Bronchial epithelial cell (primary cell): ENCODE data around the gene IGLL1. TPM values are rescaled to one million over a fixed set of nuclear protein-coding genes. Genes with fewer than 3 reads are reported as not detected.

Source experiments
- DNase-seq: peaks from one replicate; pipeline ENCODE4 v3.0.0-alpha.2; 2010; ENCODE audit warnings: low read depth
- FAIRE-seq: peaks from 2 replicates; lab custom pipeline; 2011; peaks lifted over from hg19 to GRCh38; lab: Jason Lieb, UNC
- H3K27me3 ChIP-seq: 2 replicates; pipeline ENCODE4 v1.5.1; 2011; ENCODE audit warnings: low read length; ENCODE audit not compliant: control insufficient read depth, insufficient read depth
- H3K36me3 ChIP-seq: 2 replicates; pipeline ENCODE4 v1.5.1; 2011; ENCODE audit warnings: low read length; ENCODE audit not compliant: control insufficient read depth, insufficient read depth
- H3K4me3 ChIP-seq: 2 replicates; pipeline ENCODE4 v1.5.1; 2011; ENCODE audit warnings: mild to moderate bottlenecking, low read depth, low read length, control low read depth
- total RNA-seq: library from RNA; depleted of rRNA; stranded (reverse); fragments of >200 nt; gene quantifications from 2 replicates; pipeline ENCODE4 v1.2.1, GENCODE V29; 2014
- TF ChIP-seq, protein P1 (sequence below): IDR thresholded peaks from 2 replicates; pipeline ENCODE4 v1.5.1; 2011; ENCODE audit warnings: mild to moderate bottlenecking, moderate library complexity, low read length, control low read depth, inconsistent platforms; ENCODE audit not compliant: insufficient read depth, severe bottlenecking

Gene IGLL1
- total RNA-seq, 1 donor from 2014 or later: not detected

DNA sequence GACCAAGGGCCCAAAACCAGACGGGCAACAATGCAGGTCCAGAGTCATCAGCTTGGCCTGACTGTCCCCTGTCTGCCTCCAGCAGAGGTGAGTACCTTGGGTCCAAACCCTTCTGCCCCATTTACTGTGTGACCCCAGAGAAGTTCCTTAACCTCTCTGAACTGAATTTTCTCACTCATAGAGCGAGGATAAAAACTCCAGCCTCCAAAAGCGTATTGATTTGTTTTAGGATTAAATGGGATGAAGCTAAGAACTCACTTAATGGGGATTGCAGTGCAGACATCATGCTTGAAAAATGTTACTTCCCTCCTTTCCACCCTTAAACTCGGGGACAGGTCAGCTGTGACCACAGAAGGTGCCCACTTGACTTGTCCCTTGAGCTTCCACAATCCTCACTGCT lies 22.6 kb downstream of the IGLL1 start:
- no peak overlapping the region for H3K4me3 ChIP-seq
- H3K36me3 ChIP-seq: no peaks in the 10 kb centered on the region
- FAIRE-seq: no peak
- TF ChIP-seq, protein P1, sequence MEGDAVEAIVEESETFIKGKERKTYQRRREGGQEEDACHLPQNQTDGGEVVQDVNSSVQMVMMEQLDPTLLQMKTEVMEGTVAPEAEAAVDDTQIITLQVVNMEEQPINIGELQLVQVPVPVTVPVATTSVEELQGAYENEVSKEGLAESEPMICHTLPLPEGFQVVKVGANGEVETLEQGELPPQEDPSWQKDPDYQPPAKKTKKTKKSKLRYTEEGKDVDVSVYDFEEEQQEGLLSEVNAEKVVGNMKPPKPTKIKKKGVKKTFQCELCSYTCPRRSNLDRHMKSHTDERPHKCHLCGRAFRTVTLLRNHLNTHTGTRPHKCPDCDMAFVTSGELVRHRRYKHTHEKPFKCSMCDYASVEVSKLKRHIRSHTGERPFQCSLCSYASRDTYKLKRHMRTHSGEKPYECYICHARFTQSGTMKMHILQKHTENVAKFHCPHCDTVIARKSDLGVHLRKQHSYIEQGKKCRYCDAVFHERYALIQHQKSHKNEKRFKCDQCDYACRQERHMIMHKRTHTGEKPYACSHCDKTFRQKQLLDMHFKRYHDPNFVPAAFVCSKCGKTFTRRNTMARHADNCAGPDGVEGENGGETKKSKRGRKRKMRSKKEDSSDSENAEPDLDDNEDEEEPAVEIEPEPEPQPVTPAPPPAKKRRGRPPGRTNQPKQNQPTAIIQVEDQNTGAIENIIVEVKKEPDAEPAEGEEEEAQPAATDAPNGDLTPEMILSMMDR: no peak
- H3K27me3 ChIP-seq: no peaks in the 10 kb centered on the region
- no peak for DNase-seq

- TF ChIP-seq, protein P1: no peak
- no peak for FAIRE-seq
- no peak for DNase-seq
Measured at GRCh38 chr22:23557036-23557435, 23.1 kb downstream of the IGLL1 start.

DNA sequence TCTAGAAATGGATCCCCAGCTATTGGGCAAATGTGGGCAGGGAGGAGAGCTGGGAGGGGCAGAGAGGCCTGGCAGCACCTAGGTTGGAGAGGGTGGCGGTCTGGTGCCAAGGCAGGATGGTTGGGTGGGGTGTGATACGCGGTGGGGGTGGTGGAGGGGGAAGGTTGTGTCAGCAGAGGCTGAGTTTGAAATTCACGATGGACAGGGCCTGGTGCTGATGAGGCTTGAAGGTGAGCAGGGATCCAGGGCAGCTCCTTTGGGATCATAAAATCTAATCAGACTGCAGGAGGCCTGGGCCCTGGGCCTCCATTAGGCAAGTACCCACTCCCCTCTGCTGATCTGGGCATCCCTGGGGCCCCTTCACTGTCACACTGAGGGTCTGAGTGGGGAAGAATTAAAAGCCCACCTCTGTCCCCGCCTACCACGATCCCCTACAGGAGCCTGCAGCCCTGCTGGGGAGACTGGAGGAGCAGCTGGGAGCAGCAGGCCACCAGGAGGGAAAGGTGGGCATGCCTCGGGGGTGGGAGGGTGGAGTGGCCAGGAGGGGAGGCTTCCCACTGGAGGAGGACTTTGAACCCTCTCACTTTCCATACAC lies 24.0 kb downstream of the IGLL1 start:
- FAIRE-seq: peak; percentile 13
- TF ChIP-seq, protein P1: no peak
- Histone ChIP-seq H3K36me3 (no peaks in the 10 kb centered on the region), H3K4me3 (no peak overlapping the region), H3K27me3 (no peaks in the 10 kb centered on the region)
- DNase-seq: no peak

More at GRCh38 chr22:23557036-23557435, 23.1 kb downstream of the IGLL1 start:
- no peaks in the 10 kb centered on the region for H3K36me3 ChIP-seq
- H3K4me3 ChIP-seq: no peak overlapping the region
- no peaks in the 10 kb centered on the region for H3K27me3 ChIP-seq

- Histone ChIP-seq H3K27me3 (no peaks in the 10 kb centered on the region), H3K4me3 (no peak overlapping the region), H3K36me3 (no peaks in the 10 kb centered on the region)
- no peak for DNase-seq
- no peak for FAIRE-seq
- TF ChIP-seq, protein P1: no peak
Measured at GRCh38 chr22:23555118-23555517, 25.0 kb downstream of the IGLL1 start.

- H3K36me3 ChIP-seq: no peaks in the 10 kb centered on the region
- TF ChIP-seq, protein P1: no peak
- H3K27me3 ChIP-seq: no peaks in the 10 kb centered on the region
- DNase-seq (no peak), FAIRE-seq (no peak)
- H3K4me3 ChIP-seq: no peak overlapping the region
Measured at GRCh38 chr22:23553924-23554870, 25.9 kb downstream of the IGLL1 start.
